Memory B cell (primary cell): ENCODE measurements around the gene MRPL55.

ENCODE experiments used
- ATAC-seq: fragments of 150-1000 bp; cut with Tn5 transposase; 2 replicates; pipeline ENCODE4 v1.10.0; 2021; ENCODE audit warnings: low read depth, mild to moderate bottlenecking, moderate library complexity
- DNase-seq, 2 donors: peaks; one replicate each; pipeline ENCODE4 v3.0.0; 2022; ENCODE audit warnings: low spot score in 2 of 2
- H3K27ac Mint-ChIP-seq: one replicate; pipeline ENCODE4 v1.8.0; 2022; ENCODE audit warnings: mild to moderate bottlenecking, moderate library complexity, mixed read lengths
- H3K27me3 Mint-ChIP-seq: one replicate; pipeline ENCODE4 v1.8.0; 2022; ENCODE audit warnings: mixed read lengths
- H3K36me3 Mint-ChIP-seq: one replicate; pipeline ENCODE4 v1.8.0; 2022; ENCODE audit warnings: mild to moderate bottlenecking, mixed read lengths
- H3K4me1 Mint-ChIP-seq: one replicate; pipeline ENCODE4 v1.8.0; 2022; ENCODE audit warnings: mixed read lengths
- H3K4me3 Mint-ChIP-seq: one replicate; pipeline ENCODE4 v1.8.0; 2022; ENCODE audit warnings: mild to moderate bottlenecking, moderate library complexity, mixed read lengths
- H3K9me3 Mint-ChIP-seq: one replicate; pipeline ENCODE4 v1.8.0; 2022; ENCODE audit warnings: mixed read lengths

Gene MRPL55

GRCh38 chr1:228063251-228064191, 45.6 kb downstream of the MRPL55 start:
- Mint-ChIP-seq H3K27ac (no peak overlapping the region), H3K4me3 (no peak overlapping the region), H3K9me3 (no peaks in the 10 kb centered on the region), H3K27me3 (peaks cover 26% of the 10 kb centered on the region), H3K36me3 (no peaks in the 10 kb centered on the region), H3K4me1 (no peaks in the 10 kb centered on the region)
- ATAC-seq, result no peak
- no peak for DNase-seq

GRCh38 chr1:228062812-228063211, 46.3 kb downstream of the MRPL55 start:
- no peaks in the 10 kb centered on the region for H3K9me3 Mint-ChIP-seq
- H3K4me3 Mint-ChIP-seq, result no peak overlapping the region
- H3K27me3 Mint-ChIP-seq, result peaks cover 27% of the 10 kb centered on the region
- H3K27ac Mint-ChIP-seq, result no peak overlapping the region
- no peaks in the 10 kb centered on the region for H3K4me1 Mint-ChIP-seq
- DNase-seq, result no peak
- H3K36me3 Mint-ChIP-seq, result no peaks in the 10 kb centered on the region
- ATAC-seq, result no peak

- peaks cover 23% of the 10 kb centered on the region for H3K27me3 Mint-ChIP-seq
- DNase-seq, result no peak
These were observed 46.9 kb downstream of the MRPL55 start for GRCh38 chr1:228062085-228062791.

DNA sequence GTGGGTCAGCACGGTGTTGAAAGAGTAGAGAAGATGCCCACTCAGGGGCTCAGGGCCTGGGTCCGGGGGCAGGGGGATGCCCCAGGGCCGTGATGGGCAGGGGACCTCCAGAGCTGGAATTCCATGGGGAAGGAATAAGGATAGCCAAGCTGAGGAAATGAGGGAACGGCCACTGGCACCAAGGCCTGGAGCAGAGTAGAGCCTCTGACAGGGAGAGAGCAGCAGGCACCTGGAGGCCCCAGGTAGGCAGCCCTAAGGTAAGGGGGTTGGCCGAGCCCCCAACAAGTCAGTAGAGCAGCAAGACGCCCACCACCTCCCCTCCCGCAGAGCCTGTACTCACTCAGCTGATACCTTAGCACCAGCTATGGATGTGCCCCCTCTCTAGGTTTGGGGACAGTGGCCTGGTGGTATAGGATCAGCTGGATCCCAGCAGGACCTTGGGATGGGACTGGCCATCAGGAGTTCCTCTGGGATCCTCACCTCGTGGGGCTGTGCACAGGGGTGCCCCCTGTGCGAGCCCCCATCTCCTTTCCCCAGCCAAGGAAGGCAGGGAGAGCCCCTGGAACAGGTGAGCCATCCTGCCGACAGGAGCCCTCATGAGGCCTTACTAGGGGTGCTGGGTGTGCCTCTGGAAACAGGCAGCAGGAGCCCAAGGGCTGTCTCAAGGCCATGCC, 47.6 kb downstream of the MRPL55 start:
- Mint-ChIP-seq H3K27ac (no peak overlapping the region), H3K9me3 (no peaks in the 10 kb centered on the region), H3K4me3 (no peak overlapping the region), H3K36me3 (no peaks in the 10 kb centered on the region), H3K4me1 (no peaks in the 10 kb centered on the region), H3K27me3 (peaks cover 21% of the 10 kb centered on the region)
- ATAC-seq, result no peak
- no peak for DNase-seq

More at GRCh38 chr1:228062085-228062791, 46.9 kb downstream of the MRPL55 start:
- no peaks in the 10 kb centered on the region for H3K4me1 Mint-ChIP-seq
- H3K4me3 Mint-ChIP-seq, result no peak overlapping the region
- no peaks in the 10 kb centered on the region for H3K9me3 Mint-ChIP-seq
- no peak for ATAC-seq
- H3K27ac Mint-ChIP-seq, result no peak overlapping the region
- H3K36me3 Mint-ChIP-seq, result no peaks in the 10 kb centered on the region

GRCh38 chr1:228060458-228061190, 48.5 kb downstream of the MRPL55 start:
- H3K27ac Mint-ChIP-seq, result no peak overlapping the region

GRCh38 chr1:228059634-228060457, 49.3 kb downstream of the MRPL55 start:
- no peak overlapping the region for H3K4me3 Mint-ChIP-seq
- no peaks in the 10 kb centered on the region for H3K36me3 Mint-ChIP-seq
- H3K27me3 Mint-ChIP-seq, result peaks cover 18% of the 10 kb centered on the region
- H3K27ac Mint-ChIP-seq, result no peak overlapping the region
- H3K4me1 Mint-ChIP-seq, result no peaks in the 10 kb centered on the region
- no peaks in the 10 kb centered on the region for H3K9me3 Mint-ChIP-seq
- ATAC-seq (peak; percentile 39), DNase-seq (peak in 1 of 2 donors; percentile 38)

More at GRCh38 chr1:228060458-228061190, 48.5 kb downstream of the MRPL55 start:
- ATAC-seq, result no peak
- DNase-seq, result no peak
- no peaks in the 10 kb centered on the region for H3K36me3 Mint-ChIP-seq
- no peaks in the 10 kb centered on the region for H3K9me3 Mint-ChIP-seq
- H3K4me3 Mint-ChIP-seq, result peak overlapping the region; percentile 47
- peaks cover 18% of the 10 kb centered on the region for H3K27me3 Mint-ChIP-seq
- H3K4me1 Mint-ChIP-seq, result no peaks in the 10 kb centered on the region

- peaks cover 1% of the 10 kb centered on the region for H3K9me3 Mint-ChIP-seq
- no peaks in the 10 kb centered on the region for H3K36me3 Mint-ChIP-seq
- no peaks in the 10 kb centered on the region for H3K4me1 Mint-ChIP-seq
- peak overlapping the region; percentile 30 for H3K4me3 Mint-ChIP-seq
- ATAC-seq, result peak; percentile 83
- peaks cover 20% of the 10 kb centered on the region for H3K27me3 Mint-ChIP-seq
- H3K27ac Mint-ChIP-seq, result no peak overlapping the region
- peak; percentile 53 to 70 for DNase-seq
These were observed 50.0 kb downstream of the MRPL55 start for GRCh38 chr1:228058949-228059633.

DNA sequence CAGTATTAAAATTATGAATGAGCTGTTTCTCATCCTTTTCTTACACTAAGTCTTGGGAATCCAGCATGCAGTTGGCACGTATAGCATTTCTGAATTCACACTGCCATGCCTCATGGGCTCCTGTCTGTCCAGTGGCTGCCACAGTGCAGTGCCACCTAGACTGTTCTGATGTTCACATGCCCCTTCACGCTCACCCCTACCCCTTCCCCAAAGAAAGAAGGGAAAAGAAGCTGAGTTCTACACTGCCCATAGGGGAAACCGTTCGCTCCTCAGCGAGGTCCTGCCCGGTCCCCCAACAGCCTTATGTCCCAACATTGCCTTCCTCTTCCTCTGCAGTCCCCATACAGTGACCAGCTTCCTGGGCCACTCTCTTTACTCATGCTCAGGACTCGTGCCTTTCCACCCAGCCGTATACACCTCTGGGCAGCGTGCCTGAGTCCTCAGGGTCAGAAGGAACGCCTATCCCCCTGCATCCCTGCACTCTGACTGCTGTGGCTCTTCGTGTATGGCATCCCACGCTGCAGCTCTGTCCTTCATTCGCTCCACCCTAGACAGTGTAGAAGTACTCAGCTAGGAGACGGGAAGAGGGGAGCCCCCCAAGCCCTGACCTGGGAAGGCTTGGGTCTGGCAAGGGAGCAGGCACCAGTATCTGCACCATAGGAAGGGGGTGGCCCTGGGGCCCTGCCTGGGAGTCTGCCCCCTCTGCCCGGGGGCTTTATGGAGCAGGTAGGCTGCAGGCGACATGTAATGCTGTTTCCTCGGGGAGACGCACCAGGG, 50.7 kb downstream of the MRPL55 start:
- H3K4me1 Mint-ChIP-seq, result no peaks in the 10 kb centered on the region
- no peaks in the 10 kb centered on the region for H3K36me3 Mint-ChIP-seq
- no peak for ATAC-seq
- H3K27ac Mint-ChIP-seq, result no peak overlapping the region
- no peak for DNase-seq
- H3K27me3 Mint-ChIP-seq, result peaks cover 22% of the 10 kb centered on the region
- no peak overlapping the region for H3K4me3 Mint-ChIP-seq
- H3K9me3 Mint-ChIP-seq, result peaks cover 4% of the 10 kb centered on the region
